Esophagus (tissue), 2 donors: ENCODE measurements around the gene CHST9. TPM values are rescaled to one million over a fixed set of nuclear protein-coding genes. Genes with fewer than 3 reads are reported as not detected.

ENCODE experiments used
- H3K27ac ChIP-seq, 2 donors: one replicate each; pipeline ENCODE4 v1.5.1; 2013; ENCODE audit warnings: low read depth in 2 of 2, mild to moderate bottlenecking in 2 of 2, inconsistent platforms in 1 of 2, low read length in 1 of 2, moderate library complexity in 1 of 2
- H3K27me3 ChIP-seq, 2 donors: one replicate each; pipeline ENCODE4 v1.6.1; 2013; ENCODE audit warnings: low read length in 2 of 2, control low read depth in 1 of 2, mild to moderate bottlenecking in 1 of 2; ENCODE audit not compliant: insufficient read depth in 2 of 2, control insufficient read depth in 1 of 2
- H3K36me3 ChIP-seq, 2 donors: one replicate each; pipeline ENCODE4 v1.6.1; 2013; ENCODE audit warnings: low read length in 1 of 2; ENCODE audit not compliant: control insufficient read depth in 2 of 2, insufficient read depth in 2 of 2
- H3K4me1 ChIP-seq, 2 donors: one replicate each; pipeline ENCODE4 v1.6.1; 2013; ENCODE audit warnings: low read length in 1 of 2; ENCODE audit not compliant: control insufficient read depth in 2 of 2, insufficient read depth in 2 of 2
- H3K4me3 ChIP-seq, 2 donors: one replicate each; pipeline ENCODE4 v1.5.1; 2013; ENCODE audit warnings: low read length in 2 of 2, mild to moderate bottlenecking in 2 of 2, low read depth in 1 of 2, moderate library complexity in 1 of 2
- H3K9me3 ChIP-seq, 2 donors: one replicate each; pipeline ENCODE4 v1.6.1; 2013; ENCODE audit warnings: mild to moderate bottlenecking in 2 of 2, low read depth in 1 of 2, low read length in 1 of 2, moderate library complexity in 1 of 2; ENCODE audit not compliant: control insufficient read depth in 2 of 2, insufficient read depth in 1 of 2
- WGBS, 2 donors: extraction: QIAGEN DNeasy Blood & Tissue Kit; methylation state at CpG; one replicate each; pipeline ENCODE4 v1.1.7; 2013; 5-methylcytosine and 5-hydroxymethylcytosine counted together
- polyA plus RNA-seq, 2 donors: library from polyadenylated mRNA; stranded (reverse); fragments of 200-250 nt; gene quantifications; one replicate each; pipeline ENCODE4 v1.2.3, GENCODE V29; 2013
- donor health status: healthy with polysubstance abuse.
- donor health status: Bipolar disorder and iron deficiency.

CHST9 gene
- polyA plus RNA-seq, 2 donors, result 0.26 to 0.27 TPM

GRCh38 chr18:27073404-27073830 is 111.7 kb downstream of the CHST9 start:
- Histone ChIP-seq H3K4me3 (no peak overlapping the region), H3K27me3 (no peaks in the 10 kb centered on the region), H3K27ac (no peak overlapping the region), H3K9me3 (no peaks in the 10 kb centered on the region), H3K4me1 (no peaks in the 10 kb centered on the region), H3K36me3 (no peaks in the 10 kb centered on the region)
- WGBS, 2 donors, result 87 to 92% methylated on average over 5 of the region's 5 CpGs

- no peak overlapping the region for H3K27ac ChIP-seq
- no peak overlapping the region for H3K4me3 ChIP-seq
- WGBS, 2 donors, result 70 to 77% methylated on average over 3 of the region's 3 CpGs
- H3K4me1 ChIP-seq, result no peaks in the 10 kb centered on the region
- no peaks in the 10 kb centered on the region for H3K9me3 ChIP-seq
- no peaks in the 10 kb centered on the region for H3K36me3 ChIP-seq
- no peaks in the 10 kb centered on the region for H3K27me3 ChIP-seq
Measured at GRCh38 chr18:27064673-27065072, 120.4 kb downstream of the CHST9 start.

GRCh38 chr18:27062802-27063201 is 122.3 kb downstream of the CHST9 start:
- WGBS, 2 donors, result 56 to 67% methylated on average over 2 of the region's 2 CpGs
- H3K27me3 ChIP-seq, result no peaks in the 10 kb centered on the region
- H3K36me3 ChIP-seq, result no peaks in the 10 kb centered on the region
- H3K4me3 ChIP-seq, result no peak overlapping the region
- H3K4me1 ChIP-seq, result no peaks in the 10 kb centered on the region
- no peaks in the 10 kb centered on the region for H3K9me3 ChIP-seq
- no peak overlapping the region for H3K27ac ChIP-seq

DNA sequence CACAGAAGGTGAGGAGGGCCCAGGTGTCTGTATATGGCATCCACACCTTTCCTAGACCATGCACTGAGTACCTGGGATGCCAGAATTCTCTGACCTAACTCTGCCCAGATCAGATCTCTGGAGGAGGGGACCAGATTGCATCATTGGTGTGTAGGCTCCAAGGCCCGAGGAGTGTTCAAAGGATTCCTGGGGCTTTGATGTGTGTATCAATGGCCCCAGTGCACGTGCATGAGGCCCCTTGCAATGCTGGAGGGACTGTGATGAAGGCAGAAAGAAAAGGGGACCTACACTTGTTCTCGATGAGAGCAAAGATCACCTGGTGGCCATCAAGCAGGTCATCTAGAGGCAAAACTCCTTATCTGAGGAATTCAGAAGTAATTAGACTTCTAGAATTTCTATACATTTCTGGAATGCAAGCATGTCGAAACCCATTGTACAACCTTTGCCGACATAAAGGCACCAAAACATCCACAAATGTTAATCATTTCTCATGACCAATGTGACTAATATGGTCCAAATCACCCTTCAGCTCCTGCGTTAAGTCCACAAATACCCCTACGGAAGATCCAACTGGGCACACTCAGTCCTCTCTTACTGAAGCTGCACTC is 123.5 kb downstream of the CHST9 start:
- Histone ChIP-seq H3K27me3 (no peaks in the 10 kb centered on the region), H3K9me3 (no peaks in the 10 kb centered on the region)
- 83 to 85% methylated on average over 7 of the region's 7 CpGs for WGBS, 2 donors

GRCh38 chr18:27057519-27058234 is 127.4 kb downstream of the CHST9 start:
- Histone ChIP-seq H3K9me3 (no peaks in the 10 kb centered on the region), H3K4me3 (no peak overlapping the region), H3K27me3 (no peaks in the 10 kb centered on the region), H3K27ac (no peak overlapping the region), H3K36me3 (no peaks in the 10 kb centered on the region), H3K4me1 (no peaks in the 10 kb centered on the region)
- 39 to 45% methylated on average over 11 of the region's 11 CpGs for WGBS, 2 donors

More for the DNA sequence above, 123.5 kb downstream of the CHST9 start:
- Histone ChIP-seq H3K4me3 (no peak overlapping the region), H3K27ac (no peak overlapping the region), H3K36me3 (no peaks in the 10 kb centered on the region), H3K4me1 (no peaks in the 10 kb centered on the region)

DNA sequence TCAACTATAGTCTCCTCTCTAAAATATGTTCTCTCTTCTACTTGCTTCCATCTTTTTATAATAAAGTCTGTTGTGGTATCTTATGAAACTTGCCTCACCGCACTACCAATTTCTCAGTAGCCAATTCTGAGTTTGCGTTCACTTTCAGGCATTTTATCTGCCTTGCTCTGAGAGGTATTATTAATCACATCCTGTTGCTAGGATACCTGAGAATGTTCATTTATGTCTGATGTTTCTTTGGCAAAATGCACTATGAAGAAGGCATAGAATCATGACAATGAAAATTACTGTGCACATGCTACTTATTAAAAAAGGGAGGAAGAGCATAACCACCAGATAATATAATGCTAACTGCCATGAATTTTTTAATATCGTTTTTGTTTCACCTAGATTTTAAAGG is 130.2 kb downstream of the CHST9 start:
- WGBS, 2 donors, result 77 to 82% methylated on average over 3 of the region's 3 CpGs
- no peak overlapping the region for H3K27ac ChIP-seq

GRCh38 chr18:27049969-27050368 is 135.1 kb downstream of the CHST9 start:
- no peaks in the 10 kb centered on the region for H3K27me3 ChIP-seq
- 77 to 81% methylated on average over 4 of the region's 4 CpGs for WGBS, 2 donors
- H3K4me1 ChIP-seq, result no peaks in the 10 kb centered on the region
- no peak overlapping the region for H3K4me3 ChIP-seq
- peaks cover 0 to 2% of the 10 kb centered on the region in 2 donors for H3K9me3 ChIP-seq
- no peaks in the 10 kb centered on the region for H3K36me3 ChIP-seq
- no peak overlapping the region for H3K27ac ChIP-seq

More for the DNA sequence above, 130.2 kb downstream of the CHST9 start:
- H3K9me3 ChIP-seq, result peaks cover 0 to 2% of the 10 kb centered on the region in 2 donors
- no peaks in the 10 kb centered on the region for H3K36me3 ChIP-seq
- no peak overlapping the region for H3K4me3 ChIP-seq
- H3K27me3 ChIP-seq, result no peaks in the 10 kb centered on the region
- H3K4me1 ChIP-seq, result no peaks in the 10 kb centered on the region

- H3K9me3 ChIP-seq, result no peaks in the 10 kb centered on the region
- 88 to 92% methylated on average over 3 of the region's 3 CpGs for WGBS, 2 donors
- H3K36me3 ChIP-seq, result no peaks in the 10 kb centered on the region
- H3K27ac ChIP-seq, result no peak overlapping the region
- no peaks in the 10 kb centered on the region for H3K4me1 ChIP-seq
- H3K27me3 ChIP-seq, result no peaks in the 10 kb centered on the region
- H3K4me3 ChIP-seq, result no peak overlapping the region
Measured at GRCh38 chr18:27045342-27045741, 139.8 kb downstream of the CHST9 start.

- H3K27me3 ChIP-seq, result no peaks in the 10 kb centered on the region
- no peaks in the 10 kb centered on the region for H3K36me3 ChIP-seq
- no peaks in the 10 kb centered on the region for H3K9me3 ChIP-seq
- no peak overlapping the region for H3K4me3 ChIP-seq
- H3K27ac ChIP-seq, result no peak overlapping the region
- no peaks in the 10 kb centered on the region for H3K4me1 ChIP-seq
Measured at GRCh38 chr18:27042177-27042576, 142.9 kb downstream of the CHST9 start.

- no peak overlapping the region for H3K4me3 ChIP-seq
Measured at GRCh38 chr18:27040796-27041195, 144.3 kb downstream of the CHST9 start.

More at GRCh38 chr18:27040796-27041195, 144.3 kb downstream of the CHST9 start:
- no peaks in the 10 kb centered on the region for H3K4me1 ChIP-seq
- H3K27ac ChIP-seq, result no peak overlapping the region
- no peaks in the 10 kb centered on the region for H3K27me3 ChIP-seq
- WGBS, 2 donors, result 73 to 82% methylated on average over 2 of the region's 2 CpGs
- H3K36me3 ChIP-seq, result no peaks in the 10 kb centered on the region
- no peaks in the 10 kb centered on the region for H3K9me3 ChIP-seq
